HG03460 (cell line): ENCODE data around the gene PRICKLE2.

Experiments
- ATAC-seq: cut with Tn5 transposase; IDR thresholded peaks from one replicate; pipeline ENCODE4 v1.9.1; 2021; ENCODE audit not compliant: unreplicated experiment

Gene PRICKLE2

DNA sequence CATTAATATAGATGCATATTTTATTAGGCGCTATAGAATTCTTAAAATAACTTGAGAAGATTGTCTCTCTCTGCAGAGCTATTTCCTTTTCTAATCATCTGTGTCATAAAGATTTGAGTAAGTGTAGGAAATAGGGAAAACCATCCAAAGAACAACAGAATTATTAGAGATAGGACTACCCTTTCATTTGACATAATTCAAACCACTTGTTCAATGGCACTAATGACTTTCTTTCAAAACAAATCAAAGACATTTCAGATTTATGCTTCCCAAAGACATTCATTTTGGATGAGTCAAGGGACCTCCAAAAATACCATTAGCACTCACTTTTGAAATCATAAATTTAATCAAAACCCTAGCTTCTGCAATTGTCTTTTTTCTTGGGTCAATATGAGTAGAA lies 29.5 kb downstream of the PRICKLE2 start:
- no peak for ATAC-seq

DNA sequence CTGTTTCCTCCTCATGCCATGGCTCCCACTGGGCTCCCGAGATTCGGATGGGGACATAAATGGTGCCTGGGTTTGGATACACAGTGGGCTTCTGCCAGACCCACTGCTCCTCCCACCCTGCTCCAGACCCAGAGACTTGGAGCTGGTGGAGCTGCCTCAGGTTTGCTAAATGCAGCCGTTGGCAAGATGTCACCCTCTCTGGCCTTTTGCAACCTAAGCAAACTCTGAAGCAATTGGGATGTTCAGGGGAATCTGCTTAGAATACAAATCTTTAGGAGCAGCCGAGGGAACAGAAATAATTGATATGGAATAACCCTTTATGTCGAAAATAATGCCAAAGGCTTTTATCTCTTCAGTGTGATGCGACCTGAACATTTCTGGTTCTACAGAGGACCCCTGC lies 33.4 kb downstream of the PRICKLE2 start:
- no peak for ATAC-seq

DNA sequence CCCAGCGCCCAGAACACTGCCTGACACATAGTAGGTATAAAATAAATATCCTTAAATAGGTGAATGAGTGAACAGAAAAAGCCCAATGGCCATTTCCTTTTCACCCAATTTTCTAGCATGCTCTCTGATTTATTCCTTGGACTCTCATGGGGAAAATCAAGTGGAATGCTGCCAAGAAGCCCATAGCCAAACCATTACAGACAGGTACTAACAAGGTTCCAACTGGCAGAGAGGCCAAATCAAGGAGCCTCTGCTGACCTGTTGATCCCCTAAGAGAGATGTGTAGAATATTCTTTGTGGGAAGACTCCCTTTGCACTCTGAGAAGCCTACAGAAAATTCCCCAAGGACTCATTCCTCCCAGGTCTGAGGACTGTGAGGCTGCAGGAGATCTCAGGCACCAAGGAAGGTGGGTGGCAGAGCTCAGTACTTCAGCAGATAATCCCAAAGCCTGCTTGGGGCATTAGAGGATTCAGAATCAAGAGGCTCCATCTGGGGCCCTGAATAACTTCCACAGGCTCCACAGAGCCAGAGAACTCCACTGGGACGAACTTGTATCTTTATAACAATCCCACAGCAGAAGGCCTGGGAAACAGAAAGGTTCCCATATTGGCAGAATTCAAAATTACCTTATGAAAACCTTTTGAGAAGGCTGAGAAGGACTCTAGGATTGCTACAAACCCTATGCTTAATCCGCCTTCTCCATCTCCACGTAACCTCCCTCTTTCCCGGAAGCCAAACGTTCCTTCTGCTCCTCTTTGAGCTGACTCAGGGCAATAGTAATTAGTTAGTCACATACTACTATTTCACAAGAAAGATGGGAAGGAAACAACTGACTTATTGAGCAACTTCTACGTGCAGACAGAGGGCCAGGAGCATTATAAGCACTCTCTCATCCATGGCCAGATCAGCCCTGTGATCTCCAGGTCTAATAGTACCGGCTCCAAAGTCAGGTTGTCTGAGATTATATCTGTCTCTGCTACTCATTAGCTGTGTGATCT lies 34.5 kb downstream of the PRICKLE2 start:
- ATAC-seq: no peak

DNA sequence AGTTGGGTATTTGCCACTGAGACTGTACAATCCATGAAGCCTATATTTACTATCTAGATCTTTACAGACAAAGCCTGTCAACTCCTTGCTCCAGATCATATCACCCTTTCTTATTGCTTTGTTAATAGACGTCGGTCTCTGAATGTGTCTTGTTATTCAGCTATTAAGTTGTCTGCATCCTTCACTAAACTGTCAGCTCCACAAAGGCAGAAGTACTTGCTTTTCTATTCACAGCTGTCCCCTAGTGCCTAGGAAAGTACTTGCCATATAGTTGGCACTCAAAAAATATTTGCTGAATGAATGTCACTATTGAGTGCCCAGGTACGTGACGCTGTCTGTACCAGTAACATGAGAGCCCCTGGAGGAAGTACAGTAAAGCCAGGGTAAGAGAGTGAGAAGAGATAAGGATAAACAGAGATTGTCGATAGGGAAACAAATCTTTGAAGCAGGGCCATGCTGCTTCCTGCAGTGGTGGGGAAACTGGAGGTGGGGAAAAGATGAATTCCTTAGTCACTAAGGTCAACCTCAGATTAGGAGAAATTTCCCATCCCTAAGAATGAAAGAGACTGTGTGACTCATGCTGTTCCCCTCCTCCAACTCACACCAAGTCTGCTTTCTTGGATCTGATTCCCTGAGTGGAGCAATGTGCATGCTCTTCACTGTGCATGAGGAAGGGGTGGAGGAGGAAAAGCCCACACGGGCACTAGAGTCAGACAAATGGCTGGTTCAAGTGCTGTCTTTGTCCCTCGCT lies 36.3 kb downstream of the PRICKLE2 start:
- no peak for ATAC-seq

DNA sequence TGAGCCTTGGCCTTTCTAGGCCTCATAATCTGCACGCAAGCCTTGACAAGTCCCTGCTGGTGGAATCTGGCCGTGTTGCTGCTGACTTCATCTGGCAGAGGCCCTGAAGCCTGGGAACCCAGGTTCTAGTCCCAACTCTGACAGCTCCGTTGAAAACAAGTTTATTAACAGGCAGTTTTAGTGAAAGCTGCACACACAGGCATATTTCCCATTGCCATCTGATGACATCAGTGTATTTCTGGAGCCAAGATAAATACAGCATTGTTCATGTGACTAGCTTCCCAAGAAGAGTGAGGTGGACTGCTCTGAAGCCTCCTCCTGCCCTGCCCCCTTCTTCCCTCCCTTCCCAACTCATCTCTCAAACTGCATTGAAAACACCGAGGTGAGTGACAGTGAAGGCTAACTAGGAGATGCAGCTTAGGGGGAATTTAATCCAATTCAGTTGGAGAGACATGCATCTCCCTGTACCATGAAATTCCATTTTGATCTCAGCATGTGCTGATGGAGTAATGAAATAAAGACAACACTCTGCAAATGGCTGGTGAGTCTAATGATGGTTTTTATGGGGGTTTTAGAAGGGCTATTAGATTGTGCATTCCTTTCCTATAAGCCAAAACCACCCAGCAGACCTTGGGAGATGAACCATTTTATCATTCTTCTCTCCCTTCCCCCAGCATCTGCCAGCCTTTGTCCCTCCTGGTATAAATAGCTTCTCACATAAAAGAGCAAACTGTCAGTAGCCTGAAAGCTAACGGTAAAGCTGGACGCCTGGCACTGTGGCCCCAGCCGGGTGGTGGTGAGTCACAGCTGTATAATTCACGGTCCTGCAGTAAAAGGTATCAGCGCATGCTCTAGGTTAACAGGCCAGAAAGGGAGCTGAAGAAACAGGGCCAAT lies 38.0 kb downstream of the PRICKLE2 start:
- no peak for ATAC-seq

DNA sequence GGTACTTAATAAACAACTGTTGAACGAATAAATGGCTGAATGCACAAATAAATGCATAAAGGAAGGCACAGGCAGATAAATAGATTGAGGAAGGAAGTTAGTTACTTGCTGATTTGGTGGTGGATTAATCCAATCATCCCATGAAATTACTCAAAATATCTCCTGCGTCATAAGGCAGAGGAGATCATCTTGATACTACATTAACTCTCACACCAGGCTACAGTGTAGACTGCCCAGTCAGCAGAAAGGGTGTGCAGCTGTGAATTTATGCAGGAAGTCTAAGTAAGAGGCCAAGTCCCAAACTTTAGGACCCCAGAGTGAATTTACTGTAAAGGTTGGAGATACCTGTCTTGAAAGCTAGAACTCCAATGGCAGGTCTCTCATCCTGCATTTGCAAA lies 38.6 kb downstream of the PRICKLE2 start:
- ATAC-seq: no peak

DNA sequence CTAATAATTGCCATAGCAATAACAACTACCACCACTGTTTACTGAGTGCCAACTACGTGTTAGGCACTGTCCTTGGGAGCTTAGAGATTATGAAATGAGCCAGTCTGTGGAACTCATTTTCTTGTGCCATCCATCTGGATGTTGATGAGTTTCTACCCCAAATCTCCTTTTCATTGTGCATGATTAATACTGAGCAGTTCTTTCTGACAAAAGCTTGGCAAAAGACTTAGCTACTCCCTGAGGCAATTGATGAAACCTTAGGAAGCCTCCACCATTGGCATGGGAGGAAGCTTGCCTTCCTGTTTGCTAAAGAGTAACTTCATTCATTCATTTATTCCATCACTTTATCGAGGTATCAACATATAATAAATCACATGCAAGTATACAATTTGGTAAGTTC lies 39.8 kb downstream of the PRICKLE2 start:
- no peak for ATAC-seq

DNA sequence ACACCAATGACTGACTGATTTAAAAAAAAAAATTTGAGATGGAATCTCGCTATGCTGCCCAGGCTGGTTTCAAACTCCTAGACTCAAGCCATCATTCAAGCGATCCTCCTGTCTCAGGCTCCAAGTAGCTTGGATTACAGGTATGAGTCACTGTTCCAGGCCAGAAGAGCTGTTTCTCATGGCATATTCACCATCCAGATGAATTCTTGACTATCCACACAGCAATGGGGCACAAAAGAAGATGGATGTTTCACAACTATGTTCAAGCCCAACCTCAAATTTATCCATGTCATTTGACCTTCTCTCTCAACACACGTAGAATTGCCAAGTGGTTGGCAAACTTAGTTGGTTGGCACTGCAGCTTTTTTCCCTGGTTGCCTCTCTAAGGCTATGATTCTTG lies 40.6 kb downstream of the PRICKLE2 start:
- ATAC-seq: no peak

DNA sequence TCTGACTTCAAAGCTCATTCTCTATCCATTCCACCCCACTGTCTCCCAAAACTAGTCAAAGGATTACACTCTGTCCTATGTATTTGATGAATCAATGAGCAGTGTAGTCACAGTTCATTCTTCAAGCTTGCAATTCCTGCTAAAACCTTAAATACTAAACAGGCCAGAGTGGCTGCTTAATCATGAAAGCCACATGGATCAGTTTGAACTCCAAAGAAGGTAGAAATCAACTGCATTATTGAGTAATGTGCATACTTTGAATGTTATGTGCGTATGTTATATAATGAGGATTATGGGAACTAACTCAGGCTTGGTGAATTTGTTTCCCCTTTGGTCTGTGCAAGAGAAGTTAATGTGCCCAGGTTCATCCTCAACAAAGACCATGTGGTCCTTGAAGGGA lies 45.4 kb downstream of the PRICKLE2 start:
- no peak for ATAC-seq

DNA sequence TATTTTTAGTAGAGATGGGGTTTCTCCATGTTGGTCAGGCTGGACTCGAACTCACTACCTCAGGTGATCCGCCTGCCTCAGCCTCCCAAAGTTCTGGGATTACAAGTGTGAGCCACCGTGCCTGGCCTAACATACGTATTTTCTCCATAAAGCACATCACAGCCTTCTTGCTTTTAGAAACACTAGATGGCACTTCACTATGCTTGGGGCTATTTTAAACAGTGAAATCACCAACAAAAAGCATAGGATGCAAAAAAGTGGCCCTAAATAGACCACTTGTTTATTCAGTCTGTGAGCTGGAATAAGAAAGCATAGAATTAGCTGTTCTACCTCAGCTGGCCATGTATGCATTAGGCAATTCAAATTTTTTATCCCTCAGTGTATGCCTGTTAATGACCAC lies 46.0 kb downstream of the PRICKLE2 start:
- no peak for ATAC-seq

DNA sequence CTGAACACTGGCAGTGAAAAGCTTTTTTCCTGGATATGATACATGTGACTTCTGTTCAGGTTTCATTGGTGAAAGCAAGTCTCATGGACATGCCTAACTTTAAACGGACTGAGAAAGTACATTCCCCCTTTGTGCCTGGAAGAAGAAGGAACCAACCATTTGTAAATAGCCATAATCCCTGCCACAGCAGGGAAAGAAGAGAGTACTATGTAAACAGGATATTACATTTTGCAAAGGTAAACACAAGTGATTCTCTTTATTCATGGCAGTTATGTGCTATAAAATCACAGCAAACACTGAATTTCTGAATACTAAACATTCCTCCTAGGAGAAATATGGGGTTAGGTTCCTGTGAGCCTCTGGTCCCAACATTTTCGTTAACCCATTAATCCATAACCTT lies 46.8 kb downstream of the PRICKLE2 start:
- ATAC-seq: no peak

DNA sequence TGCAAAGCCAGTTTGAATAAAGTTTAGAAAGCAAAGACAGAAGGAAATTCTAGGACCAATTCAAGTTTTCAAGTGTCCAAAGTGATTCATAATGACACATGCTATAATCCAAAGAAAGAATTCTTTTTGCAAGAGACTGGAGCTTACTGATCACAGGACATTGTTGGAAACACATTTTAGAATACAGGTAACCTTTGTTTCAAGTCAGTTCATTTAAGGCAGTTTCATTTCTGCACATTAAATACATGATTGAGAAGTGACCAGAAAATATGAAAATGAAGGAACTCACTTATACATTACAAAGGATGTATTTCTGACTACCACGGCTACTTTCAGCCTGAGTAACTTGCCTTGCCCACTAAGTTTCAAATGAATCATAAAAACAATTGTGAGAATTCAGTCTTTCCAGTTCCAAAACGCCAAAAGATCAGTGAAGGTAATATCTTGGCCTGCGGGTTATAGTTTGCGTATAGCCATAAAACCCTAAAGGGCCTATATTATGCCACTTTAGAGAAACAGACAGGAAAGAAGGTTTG lies 48.7 kb downstream of the PRICKLE2 start:
- no peak for ATAC-seq

DNA sequence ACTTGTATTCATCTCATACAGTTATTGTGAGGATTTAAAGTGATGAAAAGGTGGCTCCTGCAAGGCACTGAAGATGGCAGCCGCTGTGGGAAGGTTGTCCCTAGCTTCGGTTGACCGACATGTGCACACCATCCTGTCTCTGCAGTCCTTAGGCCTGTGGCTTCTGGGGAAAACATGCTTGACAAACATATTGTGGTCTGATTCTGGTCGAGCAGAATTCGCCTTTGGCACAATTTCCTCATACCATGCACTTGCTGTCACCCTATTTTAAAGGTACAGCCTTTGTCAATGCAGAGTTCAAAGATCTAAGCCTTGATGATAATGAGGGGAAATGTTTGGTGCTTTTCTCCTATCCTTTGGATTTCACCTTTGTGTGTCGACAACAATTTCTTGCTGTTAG lies 50.9 kb downstream of the PRICKLE2 start:
- no peak for ATAC-seq

DNA sequence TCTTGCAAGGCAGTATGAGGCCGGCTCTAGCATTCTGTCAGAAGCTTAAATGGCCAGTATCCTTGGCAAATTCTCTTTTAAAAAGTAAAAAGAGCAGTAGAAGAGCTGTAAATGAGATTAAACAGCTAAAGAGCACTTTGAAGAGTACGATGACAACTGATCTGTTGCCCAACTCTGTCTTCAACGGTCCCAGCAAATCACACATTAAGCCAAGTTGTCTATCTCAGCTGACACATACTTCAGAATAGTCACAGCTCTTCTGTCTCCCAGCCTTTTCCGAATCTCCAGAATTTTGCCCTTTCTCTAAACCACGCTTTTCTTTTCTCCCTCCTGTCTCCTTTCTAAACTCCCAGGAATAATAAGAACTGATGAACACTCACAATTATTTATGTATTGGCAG lies 51.7 kb downstream of the PRICKLE2 start:
- no peak for ATAC-seq

DNA sequence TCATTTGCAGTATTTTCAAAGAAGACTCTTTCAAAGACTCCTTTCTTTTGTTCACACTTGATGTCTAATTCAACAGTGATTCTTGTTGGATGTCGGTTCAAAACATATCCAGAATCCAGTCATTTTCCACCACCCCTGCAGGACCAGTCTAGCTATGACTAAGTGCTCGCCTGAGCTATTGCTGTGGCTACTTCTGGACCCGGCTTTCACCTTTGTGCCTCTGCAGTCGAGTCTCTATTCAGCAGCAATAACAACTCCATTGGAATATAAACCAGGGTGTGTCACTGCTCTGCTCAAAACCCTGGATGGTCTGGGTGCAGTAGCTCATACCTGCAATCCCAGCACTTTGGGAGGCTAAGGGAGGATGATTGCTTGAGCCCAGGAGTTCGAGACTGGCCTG lies 55.0 kb downstream of the PRICKLE2 start:
- no peak for ATAC-seq

DNA sequence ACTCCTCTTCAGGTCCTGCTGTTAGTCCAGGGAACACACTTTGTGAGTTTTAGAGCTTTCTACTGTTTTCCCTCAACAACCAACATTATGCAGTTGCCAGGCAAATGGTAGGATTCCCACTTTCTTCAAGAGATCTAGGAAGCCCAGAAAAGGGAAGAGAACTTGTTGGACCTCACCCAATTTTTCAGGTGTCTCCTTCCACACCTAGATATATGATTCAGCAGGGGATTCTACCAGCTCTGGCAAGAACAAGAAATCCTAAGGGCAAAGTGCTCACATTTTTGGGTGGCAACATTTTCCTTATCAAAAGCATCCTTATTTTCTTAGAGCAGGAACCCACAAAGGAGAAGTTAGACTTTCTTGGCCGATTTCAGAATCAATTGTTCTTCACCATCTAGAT lies 57.4 kb downstream of the PRICKLE2 start:
- ATAC-seq: no peak

DNA sequence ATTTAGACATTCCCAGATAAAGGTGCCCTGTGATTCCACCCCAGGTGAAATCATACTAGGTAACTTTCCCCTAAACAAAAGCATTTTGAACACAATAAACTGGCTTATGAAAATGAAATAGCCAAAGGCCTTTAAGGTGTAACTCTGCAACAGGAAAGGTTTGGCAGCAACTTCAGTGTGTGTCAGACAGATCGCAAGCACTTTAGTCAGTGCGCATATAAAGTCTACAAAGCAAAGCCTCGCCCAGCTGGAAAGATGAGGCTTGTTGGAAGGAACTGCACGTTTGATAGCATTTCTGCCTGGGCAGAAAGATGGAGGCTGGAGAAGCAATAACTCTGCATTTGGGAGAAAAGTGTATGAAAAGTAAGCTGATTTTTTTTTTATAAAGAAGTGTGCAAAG lies 57.9 kb downstream of the PRICKLE2 start:
- ATAC-seq: no peak

DNA sequence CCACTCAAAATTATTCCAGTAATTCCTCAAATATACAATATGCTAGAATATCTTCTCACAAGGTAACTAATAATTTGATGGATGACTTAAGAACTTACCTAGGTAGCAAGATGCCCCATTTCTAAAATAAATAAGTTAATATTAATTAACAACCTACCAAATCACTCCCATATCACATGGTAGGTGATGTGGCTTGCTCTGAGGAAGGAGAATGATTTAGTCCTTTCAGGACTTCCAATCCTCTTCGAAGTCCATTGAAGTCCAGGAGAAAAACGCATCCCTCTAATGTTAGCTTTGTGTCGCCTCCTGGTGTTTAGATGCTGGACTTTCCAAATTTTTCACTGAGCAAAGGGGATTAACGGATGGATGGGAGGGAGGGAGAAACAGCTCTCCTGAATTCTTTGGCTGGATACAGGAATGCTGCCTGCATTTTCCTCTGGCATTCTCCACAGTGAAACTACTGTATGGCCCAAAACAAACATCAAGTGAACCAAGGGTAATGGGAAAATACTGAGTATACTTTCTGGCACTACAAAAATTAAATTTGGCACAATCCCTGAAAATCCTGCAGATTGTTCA lies 58.6 kb downstream of the PRICKLE2 start:
- ATAC-seq: no peak

DNA sequence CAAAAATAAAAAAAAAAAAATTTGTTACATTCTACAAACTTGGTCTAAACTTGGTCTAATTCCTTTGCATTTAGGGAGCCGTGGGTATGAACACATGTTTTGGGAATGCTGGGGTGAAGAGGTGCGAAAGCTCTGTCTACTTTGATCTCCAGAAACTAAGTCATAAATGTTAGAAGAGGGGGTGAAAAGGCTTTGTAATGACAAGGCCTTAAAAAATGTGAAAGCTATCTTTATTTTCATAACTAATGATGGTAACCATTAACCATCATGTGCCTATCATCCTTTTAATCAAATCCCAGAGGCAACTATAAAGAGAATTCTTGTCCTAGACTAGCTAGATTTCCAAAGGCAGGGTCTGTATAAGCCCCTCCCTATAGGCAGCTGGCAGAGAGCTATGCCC lies 60.9 kb downstream of the PRICKLE2 start:
- no peak for ATAC-seq

DNA sequence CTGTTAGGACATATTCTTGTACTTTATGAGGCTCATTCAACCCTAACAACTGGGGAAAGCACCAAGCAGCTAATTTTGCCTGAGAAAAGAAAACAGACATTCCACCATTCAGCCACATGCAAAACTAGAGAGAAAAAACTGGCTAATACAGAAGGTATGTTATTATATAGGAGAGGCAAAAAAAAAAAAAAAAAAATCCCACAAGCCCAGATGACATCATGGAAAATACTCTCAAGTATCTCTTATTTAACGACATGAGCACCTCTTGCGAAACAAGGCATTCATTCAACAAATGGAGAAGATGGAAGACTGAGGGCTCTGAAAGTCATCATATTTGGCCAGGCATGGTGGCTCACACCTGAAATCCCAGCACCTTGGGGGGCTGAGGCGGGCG lies 61.5 kb downstream of the PRICKLE2 start:
- ATAC-seq: no peak
